OCI-M2 (cell line): ENCODE data around the gene MEPCE.
"Not testable (repeated sequence)": the region's sequence is repeated elsewhere in the genome, so short reads cannot be mapped to it uniquely, and the experiment has no call there.

ENCODE experiments used
- DNase-seq: peaks from one replicate; lab custom pipeline; 2025; ENCODE audit not compliant: unreplicated experiment; lab: John Stamatoyannopoulos, UW

Gene MEPCE

GRCh38 chr7:100429637-100430492 is at the start of gene MEPCE:
MEPCE (plus strand) TSS chr7:100429831; CDS start chr7:100430019, 188 bp downstream.
- DNase-seq: no peak

- no peak for DNase-seq
Observed at GRCh38 chr7:100380196-100380595, 49.4 kb upstream of the MEPCE start.

GRCh38 chr7:100381531-100382233 is 47.9 kb upstream of the MEPCE start:
- DNase-seq: not testable (repeated sequence)

- not testable (repeated sequence) for DNase-seq
Observed at GRCh38 chr7:100382234-100382853, 47.3 kb upstream of the MEPCE start.

- no peak for DNase-seq
Observed at GRCh38 chr7:100384628-100385294, 44.9 kb upstream of the MEPCE start.

GRCh38 chr7:100386940-100387339 is 42.7 kb upstream of the MEPCE start:
- no peak for DNase-seq

GRCh38 chr7:100387695-100388094 is 41.9 kb upstream of the MEPCE start:
- no peak for DNase-seq

GRCh38 chr7:100389437-100390088 is 40.1 kb upstream of the MEPCE start:
- no peak for DNase-seq

GRCh38 chr7:100390286-100391009 is 39.2 kb upstream of the MEPCE start:
- DNase-seq: no peak

GRCh38 chr7:100393233-100393905 is 36.3 kb upstream of the MEPCE start:
- no peak for DNase-seq

- no peak for DNase-seq
Observed at GRCh38 chr7:100394077-100394476, 35.6 kb upstream of the MEPCE start.

- DNase-seq: no peak
Observed at GRCh38 chr7:100396421-100396982, 33.1 kb upstream of the MEPCE start.

- no peak for DNase-seq
Observed at GRCh38 chr7:100397315-100398081, 32.1 kb upstream of the MEPCE start.

- no peak for DNase-seq
Observed at GRCh38 chr7:100398239-100398638, 31.4 kb upstream of the MEPCE start.

GRCh38 chr7:100400041-100400440 is 29.6 kb upstream of the MEPCE start:
- no peak for DNase-seq

- no peak for DNase-seq
Observed at GRCh38 chr7:100400656-100401055, 29.0 kb upstream of the MEPCE start.

- no peak for DNase-seq
Observed at GRCh38 chr7:100401811-100402210, 27.8 kb upstream of the MEPCE start.

GRCh38 chr7:100402241-100402640 is 27.4 kb upstream of the MEPCE start:
- no peak for DNase-seq
